ENCODE results near the gene SLC7A7.

GRCh38 chr14:22767323-22767589 lies 48.0 kb downstream of the SLC7A7 start:
- no peak for TF ChIP-seq EZH2 (IDR thresholded peaks at IDR 0.05; ENCODE audit: insufficient read depth, poor library complexity, severe bottlenecking)
- TF ChIP-seq EZH2phosphoT487 (IDR thresholded peaks at IDR 0.05; ENCODE audit: insufficient read depth, low read depth): no peak

Measured in GM23248 (cell line).